GM19238 (cell line): ENCODE data around the gene CNP.

Experiments
- DNase-seq: peaks from one replicate; pipeline ENCODE4 v3.0.0; 2011; ENCODE audit warnings: low spot score; ENCODE audit not compliant: insufficient read length

The CNP gene

GRCh38 chr17:41972571-41973407 is 6.2 kb downstream of the CNP start:
- DNase-seq = no peak

GRCh38 chr17:41973408-41973811 is 6.8 kb downstream of the CNP start:
- DNase-seq = no peak

GRCh38 chr17:41974031-41974430 is 7.4 kb downstream of the CNP start:
- DNase-seq = no peak

GRCh38 chr17:41974658-41975057 is 8.1 kb downstream of the CNP start:
- DNase-seq = no peak

GRCh38 chr17:41975099-41976083 is 8.8 kb downstream of the CNP start:
- no peak for DNase-seq

- DNase-seq = no peak
Measured at GRCh38 chr17:41976142-41976768, 9.7 kb downstream of the CNP start.

- DNase-seq = no peak
Measured at GRCh38 chr17:41977991-41978390, 11.4 kb downstream of the CNP start.

- no peak for DNase-seq
Measured at GRCh38 chr17:41982026-41982760, 15.6 kb downstream of the CNP start.

GRCh38 chr17:41984454-41984853 is 17.9 kb downstream of the CNP start:
- DNase-seq = no peak

GRCh38 chr17:41985919-41986318 is 19.3 kb downstream of the CNP start:
- DNase-seq = no peak

GRCh38 chr17:41986634-41987033 is 20.0 kb downstream of the CNP start:
- DNase-seq = no peak

- no peak for DNase-seq
Measured at GRCh38 chr17:41987642-41988041, 21.0 kb downstream of the CNP start.

- no peak for DNase-seq
Measured at GRCh38 chr17:41988418-41988817, 21.8 kb downstream of the CNP start.

- DNase-seq = no peak
Measured at GRCh38 chr17:41989702-41990419, 23.3 kb downstream of the CNP start.

- DNase-seq = no peak
Measured at GRCh38 chr17:41992576-41992975, 26.0 kb downstream of the CNP start.

GRCh38 chr17:41996855-41997164 is 30.2 kb downstream of the CNP start:
- DNase-seq = no peak

- DNase-seq = no peak
Measured at GRCh38 chr17:41998497-41998896, 31.9 kb downstream of the CNP start.

GRCh38 chr17:42000413-42001133 is 34.0 kb downstream of the CNP start:
- DNase-seq = no peak

GRCh38 chr17:42001729-42002128 is 35.1 kb downstream of the CNP start:
- DNase-seq = no peak
